ENCODE results near the gene CCDC69. TPM values are rescaled to one million over a fixed set of nuclear protein-coding genes. Genes with fewer than 3 reads are reported as not detected.
A peak's percentile ranks its signal among the peaks of the same experiment; 100 is the strongest.

Gene CCDC69
- total and polyA plus RNA-seq, 2 donors (not counting 1 experiment from before 2014, with no cell fraction given): 58.7 to 125 TPM

GRCh38 chr5:151144275-151144674 lies 79.6 kb downstream of the CCDC69 start:
- ChIA-PET POLR2A (no interaction called here), CTCF (interaction anchor here (1.0 to 48.0 kb wide), 5 partner anchors 7 to 97 kb away, joined by 3 to 1701 read pairs (median 39); partner anchors contain the start of gene ANXA6)
- ATAC-seq (ENCODE audit: low read depth) (no peak), DNase-seq (no peak)
- no peak overlapping the region for H2AFZ ChIP-seq (ENCODE audit: insufficient read depth, low read depth, low read length, poor library complexity, severe bottlenecking)
- peaks cover 97% of the 10 kb centered on the region for H3K79me2 ChIP-seq (ENCODE audit: control insufficient read depth, insufficient read depth, low read length)
- no peaks in the 10 kb centered on the region for H3K9me3 ChIP-seq (ENCODE audit: control extremely low read depth in 1 of 3, control insufficient read depth in 2 of 3, insufficient read depth in 1 of 3, low read length in 2 of 3)
- peaks cover 3 to 86% of the 10 kb centered on the region in 2 experiments for H3K36me3 ChIP-seq (replicated peaks in 1 of 2; ENCODE audit: control extremely low read depth in 1 of 2, control insufficient read depth in 1 of 2, extremely low read depth in 1 of 2, insufficient read depth in 2 of 2, low read length in 1 of 2)
- peak overlapping the region; percentile 86 for H3K4me2 ChIP-seq (replicated peaks; ENCODE audit: low read depth, low read length, poor library complexity, severe bottlenecking)
- no peaks in the 10 kb centered on the region for H3K27me3 ChIP-seq (replicated peaks in 1 of 4; ENCODE audit: control extremely low read depth in 1 of 4, control insufficient read depth in 3 of 4, insufficient read depth in 4 of 4, low read length in 3 of 4)
- Mint-ChIP-seq H3K4me1 (peaks cover 86% of the 10 kb centered on the region), H3K4me3 (peak overlapping the region; percentile 39), H3K9me3 (ENCODE audit: insufficient read depth) (no peaks in the 10 kb centered on the region), H3K27me3 (no peaks in the 10 kb centered on the region), H3K27ac (peak overlapping the region; percentile 91)
- no peak for TF ChIP-seq CTCF (IDR thresholded peaks at IDR 0.05)
- no peak for TF ChIP-seq EZH2 (IDR thresholded peaks at IDR 0.05; ENCODE audit: borderline replicate concordance, insufficient read depth, low read depth, low read length, poor library complexity, severe bottlenecking)
- peaks cover 34% of the 10 kb centered on the region for H4K20me1 ChIP-seq (ENCODE audit: control insufficient read depth, insufficient read depth, low read length, poor library complexity, severe bottlenecking)
- H3K4me1 ChIP-seq (ENCODE audit: control insufficient read depth in 2 of 2, insufficient read depth in 2 of 2, low read length in 2 of 2): peaks cover 91 to 98% of the 10 kb centered on the region in 2 donors
- H3K9ac ChIP-seq (ENCODE audit: low read length): no peak overlapping the region
- H3K27ac ChIP-seq (ENCODE audit: low read length in 2 of 2): peak overlapping the region; percentile 79 to 91
- intact Hi-C loops (cut with micrococcal nuclease): no loop called here
- H3K4me3 ChIP-seq (ENCODE audit: control extremely low read depth in 1 of 5, extremely low read depth in 1 of 5, insufficient read depth in 1 of 5, low read depth in 2 of 5, low read length in 4 of 5): no peak overlapping the region
- WGBS (ENCODE audit: insufficient coverage): 57% methylated on average over 2 of the region's 6 CpGs

GRCh38 chr5:151143645-151144044 lies 80.2 kb downstream of the CCDC69 start:
- Mint-ChIP-seq H3K4me1 (peaks cover 86% of the 10 kb centered on the region), H3K4me3 (peak overlapping the region; percentile 42), H3K9me3 (ENCODE audit: insufficient read depth) (no peaks in the 10 kb centered on the region), H3K27me3 (no peaks in the 10 kb centered on the region), H3K27ac (peak overlapping the region; percentile 91)
- POLR2A ChIA-PET: no interaction called here
- no peak overlapping the region for H2AFZ ChIP-seq (ENCODE audit: insufficient read depth, low read depth, low read length, poor library complexity, severe bottlenecking)
- H3K27ac ChIP-seq (ENCODE audit: low read length in 2 of 2): peak overlapping the region; percentile 79 to 91
- intact Hi-C loops (cut with micrococcal nuclease): no loop called here
- peaks cover 3 to 92% of the 10 kb centered on the region in 2 experiments for H3K36me3 ChIP-seq (replicated peaks in 1 of 2; ENCODE audit: control extremely low read depth in 1 of 2, control insufficient read depth in 1 of 2, extremely low read depth in 1 of 2, insufficient read depth in 2 of 2, low read length in 1 of 2)
- WGBS (ENCODE audit: insufficient coverage): 86% methylated on average over 7 of the region's 7 CpGs
- peaks cover 31% of the 10 kb centered on the region for H4K20me1 ChIP-seq (ENCODE audit: control insufficient read depth, insufficient read depth, low read length, poor library complexity, severe bottlenecking)
- no peak for ATAC-seq (ENCODE audit: low read depth)
- CTCF ChIA-PET: interaction anchor here (1.0 to 48.0 kb wide), 4 partner anchors 7 to 96 kb away, joined by 3 to 1701 read pairs (median 870); partner anchors contain the start of gene ANXA6
- H3K4me3 ChIP-seq (ENCODE audit: control extremely low read depth in 1 of 5, extremely low read depth in 1 of 5, insufficient read depth in 1 of 5, low read depth in 2 of 5, low read length in 4 of 5): no peak overlapping the region
- DNase-seq: no peak
- peak overlapping the region; percentile 70 for H3K9ac ChIP-seq (ENCODE audit: low read length)
- no peak for TF ChIP-seq EZH2 (IDR thresholded peaks at IDR 0.05; ENCODE audit: borderline replicate concordance, insufficient read depth, low read depth, low read length, poor library complexity, severe bottlenecking)
- no peak for TF ChIP-seq CTCF (IDR thresholded peaks at IDR 0.05)
- peaks cover 97% of the 10 kb centered on the region for H3K79me2 ChIP-seq (ENCODE audit: control insufficient read depth, insufficient read depth, low read length)
- peaks cover 84 to 98% of the 10 kb centered on the region in 2 donors for H3K4me1 ChIP-seq (ENCODE audit: control insufficient read depth in 2 of 2, insufficient read depth in 2 of 2, low read length in 2 of 2)
- no peaks in the 10 kb centered on the region for H3K27me3 ChIP-seq (replicated peaks in 1 of 4; ENCODE audit: control extremely low read depth in 1 of 4, control insufficient read depth in 3 of 4, insufficient read depth in 4 of 4, low read length in 3 of 4)
- peak overlapping the region; percentile 86 for H3K4me2 ChIP-seq (replicated peaks; ENCODE audit: low read depth, low read length, poor library complexity, severe bottlenecking)
- no peaks in the 10 kb centered on the region for H3K9me3 ChIP-seq (ENCODE audit: control extremely low read depth in 1 of 3, control insufficient read depth in 2 of 3, insufficient read depth in 1 of 3, low read length in 2 of 3)

Data from B cell (primary cell).